Measurements from ENCODE around the gene PRR19. TPM values are rescaled to one million over a fixed set of nuclear protein-coding genes. Genes with fewer than 3 reads are reported as not detected.
A peak's percentile ranks its signal among the peaks of the same experiment; 100 is the strongest.

PRR19 gene
- total RNA-seq, 1 experiment from 2014 or later, result 0.93 TPM

- no peak for DNase-seq (ENCODE audit: low read depth, low spot score)
- H3K4me2 ChIP-seq (ENCODE audit: low read length), result no peak overlapping the region
- H3K36me3 ChIP-seq (ENCODE audit: control insufficient read depth in 1 of 2, insufficient read depth in 2 of 2, low read length in 2 of 2), result no peaks in the 10 kb centered on the region; a peak in 1 of 4 replicates
- no peak overlapping the region for H2AFZ ChIP-seq (ENCODE audit: low read depth, low read length, poor library complexity, severe bottlenecking)
- H3K9me3 ChIP-seq (ENCODE audit: control insufficient read depth in 1 of 2, insufficient read depth in 1 of 2, low read depth in 1 of 2, low read length in 2 of 2), result no peaks in the 10 kb centered on the region
- H3K79me2 ChIP-seq (ENCODE audit: insufficient read depth, low read length), result no peaks in the 10 kb centered on the region
- no peaks in the 10 kb centered on the region for H3K4me1 ChIP-seq (ENCODE audit: control insufficient read depth in 1 of 2, insufficient read depth in 2 of 2, low read length in 2 of 2)
- H3K9ac ChIP-seq (ENCODE audit: low read length), result no peak overlapping the region
- RAD21 ChIA-PET (ENCODE audit: low non-redundant PET in 1 of 2, low total read pairs in 2 of 2, uncharacterized antibody in 2 of 2, unreplicated experiment in 2 of 2), result no interaction called here
- TF ChIP-seq EZH2phosphoT487 (IDR thresholded peaks at IDR 0.05; ENCODE audit: borderline replicate concordance) (no peak), YY1 (IDR thresholded peaks at IDR 0.05; ENCODE audit: extremely low read depth, insufficient replicate concordance, low read depth, low read length) (no peak), SRF (IDR thresholded peaks at IDR 0.05; ENCODE audit: low read depth) (no peak)
- TF ChIP-seq, protein P1, sequence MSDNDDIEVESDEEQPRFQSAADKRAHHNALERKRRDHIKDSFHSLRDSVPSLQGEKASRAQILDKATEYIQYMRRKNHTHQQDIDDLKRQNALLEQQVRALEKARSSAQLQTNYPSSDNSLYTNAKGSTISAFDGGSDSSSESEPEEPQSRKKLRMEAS (IDR thresholded peaks at IDR 0.05), result no peak
- POLR2A ChIA-PET, result no interaction called here
- H3K27me3 ChIP-seq (ENCODE audit: insufficient read depth, low read length), result no peaks in the 10 kb centered on the region
- H3K27ac ChIP-seq (ENCODE audit: low read depth, low read length), result no peak overlapping the region
- ATAC-seq, result peak; percentile 31
- intact Hi-C loops (cut with micrococcal nuclease), result no loop called here
- no peak overlapping the region for H3K4me3 ChIP-seq (replicated peaks in 1 of 2; ENCODE audit: low read depth in 1 of 2, low read length in 2 of 2)
- H3K9me2 ChIP-seq (ENCODE audit: insufficient read depth), result no peaks in the 10 kb centered on the region
- BruUV-seq (replicated peaks), result no TSS peak
- no peaks in the 10 kb centered on the region for H4K20me1 ChIP-seq (ENCODE audit: insufficient read depth)
- CTCF ChIA-PET, result no interaction called here
Measured at GRCh38 chr19:42350417-42350816, 48.5 kb downstream of the PRR19 start.

DNA sequence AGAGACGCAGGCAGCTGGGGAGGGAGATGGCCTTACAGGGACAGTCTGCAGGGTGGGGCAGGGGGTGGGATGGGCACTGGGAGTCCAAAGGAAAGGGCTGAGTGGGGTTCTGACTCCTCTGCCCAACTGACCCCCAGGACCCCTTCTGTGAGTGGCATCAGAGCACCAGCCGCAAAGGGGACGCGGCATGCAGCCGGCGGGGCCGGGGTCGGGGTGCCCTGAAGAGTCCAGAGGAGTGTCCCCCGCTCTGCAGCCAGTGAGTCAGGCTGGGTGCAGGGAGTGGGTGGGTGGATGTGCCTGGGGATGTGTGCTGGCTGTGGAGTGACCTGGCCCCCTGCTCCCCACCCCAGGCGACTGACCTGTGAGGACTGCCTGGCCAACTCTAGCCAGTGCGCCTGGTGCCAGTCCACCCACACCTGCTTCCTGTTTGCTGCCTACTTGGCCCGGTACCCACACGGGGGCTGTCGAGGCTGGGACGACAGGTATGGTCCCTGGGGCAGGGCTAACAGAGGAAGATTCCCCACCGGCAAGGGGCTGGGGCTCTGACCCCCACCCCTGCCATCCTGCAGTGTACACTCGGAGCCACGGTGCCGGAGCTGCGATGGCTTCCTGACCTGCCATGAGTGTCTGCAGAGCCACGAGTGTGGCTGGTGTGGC lies 49.3 kb downstream of the PRR19 start:
- DNase-seq (ENCODE audit: low read depth, low spot score), result no peak
- H3K27me3 ChIP-seq (ENCODE audit: insufficient read depth, low read length), result no peaks in the 10 kb centered on the region
- intact Hi-C loops (cut with micrococcal nuclease), result no loop called here
- no peaks in the 10 kb centered on the region for H3K9me2 ChIP-seq (ENCODE audit: insufficient read depth)
- ChIA-PET CTCF (no interaction called here), POLR2A (no interaction called here), RAD21 (ENCODE audit: low non-redundant PET in 1 of 2, low total read pairs in 2 of 2, uncharacterized antibody in 2 of 2, unreplicated experiment in 2 of 2) (no interaction called here)
- no peak overlapping the region for H3K27ac ChIP-seq (ENCODE audit: low read depth, low read length)
- H4K20me1 ChIP-seq (ENCODE audit: insufficient read depth), result no peaks in the 10 kb centered on the region
- no peak for TF ChIP-seq POLR2AphosphoS5 (IDR thresholded peaks at IDR 0.05; ENCODE audit: low read depth, low read length)
- TF ChIP-seq EZH2 (IDR thresholded peaks at IDR 0.05), result no peak
- no peak for TF ChIP-seq CTCF (IDR thresholded peaks at IDR 0.05 in 2 of 3, conservative IDR thresholded peaks at IDR 0.05 in 1 of 3; ENCODE audit: borderline replicate concordance in 1 of 3, insufficient read depth in 1 of 3, low read depth in 2 of 3, low read length in 2 of 3)
- TF ChIP-seq TCF7L2 (IDR thresholded peaks at IDR 0.05; ENCODE audit: borderline replicate concordance, extremely low read depth, insufficient read depth, insufficient read length), result no peak
- TF ChIP-seq POLR2A (IDR thresholded peaks at IDR 0.05; ENCODE audit: borderline replicate concordance, extremely low read depth, insufficient read depth, insufficient read length), result no peak
- no peak for TF ChIP-seq ZBTB33 (IDR thresholded peaks at IDR 0.05; ENCODE audit: extremely low read depth, insufficient replicate concordance, low read length)
- TF ChIP-seq, protein P2, sequence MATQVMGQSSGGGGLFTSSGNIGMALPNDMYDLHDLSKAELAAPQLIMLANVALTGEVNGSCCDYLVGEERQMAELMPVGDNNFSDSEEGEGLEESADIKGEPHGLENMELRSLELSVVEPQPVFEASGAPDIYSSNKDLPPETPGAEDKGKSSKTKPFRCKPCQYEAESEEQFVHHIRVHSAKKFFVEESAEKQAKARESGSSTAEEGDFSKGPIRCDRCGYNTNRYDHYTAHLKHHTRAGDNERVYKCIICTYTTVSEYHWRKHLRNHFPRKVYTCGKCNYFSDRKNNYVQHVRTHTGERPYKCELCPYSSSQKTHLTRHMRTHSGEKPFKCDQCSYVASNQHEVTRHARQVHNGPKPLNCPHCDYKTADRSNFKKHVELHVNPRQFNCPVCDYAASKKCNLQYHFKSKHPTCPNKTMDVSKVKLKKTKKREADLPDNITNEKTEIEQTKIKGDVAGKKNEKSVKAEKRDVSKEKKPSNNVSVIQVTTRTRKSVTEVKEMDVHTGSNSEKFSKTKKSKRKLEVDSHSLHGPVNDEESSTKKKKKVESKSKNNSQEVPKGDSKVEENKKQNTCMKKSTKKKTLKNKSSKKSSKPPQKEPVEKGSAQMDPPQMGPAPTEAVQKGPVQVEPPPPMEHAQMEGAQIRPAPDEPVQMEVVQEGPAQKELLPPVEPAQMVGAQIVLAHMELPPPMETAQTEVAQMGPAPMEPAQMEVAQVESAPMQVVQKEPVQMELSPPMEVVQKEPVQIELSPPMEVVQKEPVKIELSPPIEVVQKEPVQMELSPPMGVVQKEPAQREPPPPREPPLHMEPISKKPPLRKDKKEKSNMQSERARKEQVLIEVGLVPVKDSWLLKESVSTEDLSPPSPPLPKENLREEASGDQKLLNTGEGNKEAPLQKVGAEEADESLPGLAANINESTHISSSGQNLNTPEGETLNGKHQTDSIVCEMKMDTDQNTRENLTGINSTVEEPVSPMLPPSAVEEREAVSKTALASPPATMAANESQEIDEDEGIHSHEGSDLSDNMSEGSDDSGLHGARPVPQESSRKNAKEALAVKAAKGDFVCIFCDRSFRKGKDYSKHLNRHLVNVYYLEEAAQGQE (IDR thresholded peaks at IDR 0.05; ENCODE audit: low read depth), result no peak
- no peak overlapping the region for H3K9ac ChIP-seq (ENCODE audit: low read length)
- no peak overlapping the region for H3K4me3 ChIP-seq (replicated peaks in 1 of 2; ENCODE audit: low read depth in 1 of 2, low read length in 2 of 2)
- H3K79me2 ChIP-seq (ENCODE audit: insufficient read depth, low read length), result no peaks in the 10 kb centered on the region
- H3K9me3 ChIP-seq (ENCODE audit: control insufficient read depth in 1 of 2, insufficient read depth in 1 of 2, low read depth in 1 of 2, low read length in 2 of 2), result no peaks in the 10 kb centered on the region
- no peak overlapping the region for H2AFZ ChIP-seq (ENCODE audit: low read depth, low read length, poor library complexity, severe bottlenecking)
- no peak for ATAC-seq
- no peaks in the 10 kb centered on the region for H3K4me1 ChIP-seq (ENCODE audit: control insufficient read depth in 1 of 2, insufficient read depth in 2 of 2, low read length in 2 of 2)
- no TSS peak for BruUV-seq (replicated peaks)
- no peak overlapping the region for H3K4me2 ChIP-seq (ENCODE audit: low read length)
- no peaks in the 10 kb centered on the region; a peak in 1 of 4 replicates for H3K36me3 ChIP-seq (ENCODE audit: control insufficient read depth in 1 of 2, insufficient read depth in 2 of 2, low read length in 2 of 2)

All from HCT116 (cell line).